CD4-positive, alpha-beta T cell (primary cell): ENCODE data around the gene IQSEC1. TPM values are rescaled to one million over a fixed set of nuclear protein-coding genes. Genes with fewer than 3 reads are reported as not detected.

Experiments used
- ATAC-seq: fragments of 200-7000 bp; cut with Tn5 transposase; one replicate; pipeline ENCODE4 v1.10.0; 2022; ENCODE audit warnings: mild to moderate bottlenecking; ENCODE audit not compliant: poor library complexity
- CTCF ChIA-PET: fragments of 350-600 bp; sonication (Branson Sonifier 250); formaldehyde crosslinking; loops from one replicate; lab custom pipeline; 2021; ENCODE audit warnings: antibody characterized with exemption, inconsistent platforms; lab: Charles Lee
- POLR2A ChIA-PET: fragments of 350-600 bp; sonication (Branson Sonifier 250); formaldehyde crosslinking; loops from one replicate; lab custom pipeline; 2021; ENCODE audit warnings: antibody characterized with exemption, inconsistent platforms; lab: Charles Lee
- DNase-seq, 14 experiments: peaks; one replicate each; pipeline ENCODE4 v3.0.0-alpha.2; 2013 to 2020; ENCODE audit warnings: mixed read lengths in 2 of 14
- H3K27ac ChIP-seq, 2 donors: one replicate each; pipeline versions ENCODE4 v1.5.1 to v1.7.0; 2013; ENCODE audit warnings: low read length in 2 of 2, low read depth in 1 of 2, mild to moderate bottlenecking in 1 of 2
- H3K27me3 ChIP-seq, 2 experiments: 1 replicate in 1 of 2; 2 replicates in 1 of 2; pipeline versions ENCODE4 v1.6.1 to v1.7.0; 2013; ENCODE audit warnings: low read length in 2 of 2, control low read depth in 1 of 2, mild to moderate bottlenecking in 1 of 2, moderate library complexity in 1 of 2; ENCODE audit not compliant: insufficient read depth in 2 of 2, control insufficient read depth in 1 of 2
- H3K36me3 ChIP-seq: one replicate; pipeline ENCODE4 v1.6.1; 2013; ENCODE audit warnings: low read length, control low read depth; ENCODE audit not compliant: insufficient read depth
- H3K4me1 ChIP-seq: one replicate; pipeline ENCODE4 v1.6.1; 2013; ENCODE audit warnings: low read length, control low read depth; ENCODE audit not compliant: insufficient read depth
- H3K4me3 ChIP-seq: one replicate; pipeline ENCODE4 v1.5.1; 2013; ENCODE audit warnings: mild to moderate bottlenecking, low read length, moderate library complexity
- H3K9me3 ChIP-seq, 2 experiments: 1 replicate in 1 of 2; 2 replicates in 1 of 2; pipeline versions ENCODE4 v1.6.1 to v1.7.0; 2013; ENCODE audit warnings: low read length in 2 of 2, mild to moderate bottlenecking in 2 of 2, control low read depth in 1 of 2, moderate library complexity in 1 of 2; ENCODE audit not compliant: control insufficient read depth in 1 of 2, insufficient read depth in 1 of 2
- H3K27ac Mint-ChIP-seq: one replicate; pipeline ENCODE4 v1.8.0; 2020; ENCODE audit warnings: mixed read lengths
- H3K27me3 Mint-ChIP-seq: one replicate; pipeline ENCODE4 v1.8.0; 2021; ENCODE audit warnings: mixed read lengths
- H3K36me3 Mint-ChIP-seq: one replicate; pipeline ENCODE4 v1.8.0; 2021; ENCODE audit warnings: low read depth, mixed read lengths
- H3K4me1 Mint-ChIP-seq: one replicate; pipeline ENCODE4 v1.8.0; 2021; ENCODE audit warnings: low read depth, mixed read lengths
- H3K4me3 Mint-ChIP-seq: one replicate; pipeline ENCODE4 v1.8.0; 2020; ENCODE audit warnings: mild to moderate bottlenecking, mixed read lengths
- H3K9me3 Mint-ChIP-seq: one replicate; pipeline ENCODE4 v1.8.0; 2020; ENCODE audit warnings: mixed read lengths
- intact Hi-C, 2 experiments: fragments of 100-400 bp; cut with DNase I in 1 of 2; cut with micrococcal nuclease in 1 of 2; formaldehyde crosslinking; loops; one replicate each; pipeline versions ENCODE4 v1.15.1 to v1.9.0; 2023 to 2025; cut with DNase I, micrococcal nuclease
- total RNA-seq, 174 experiments: library from RNA in 2 of 174; stranded (reverse) in 2 of 174; gene quantifications; one replicate each; pipeline ENCODE4 v1.2.3 and lab custom pipeline; 2021 to 2026
- TF ChIP-seq, protein P1 (sequence below): fragments of 200-600 bp; IDR thresholded peaks from one replicate; pipeline ENCODE4 v1.8.0; 2022; ENCODE audit warnings: antibody characterized with exemption, mild to moderate bottlenecking

The IQSEC1 gene
- total RNA-seq, 2 experiments from 2014 or later = 102 to 108 TPM

DNA sequence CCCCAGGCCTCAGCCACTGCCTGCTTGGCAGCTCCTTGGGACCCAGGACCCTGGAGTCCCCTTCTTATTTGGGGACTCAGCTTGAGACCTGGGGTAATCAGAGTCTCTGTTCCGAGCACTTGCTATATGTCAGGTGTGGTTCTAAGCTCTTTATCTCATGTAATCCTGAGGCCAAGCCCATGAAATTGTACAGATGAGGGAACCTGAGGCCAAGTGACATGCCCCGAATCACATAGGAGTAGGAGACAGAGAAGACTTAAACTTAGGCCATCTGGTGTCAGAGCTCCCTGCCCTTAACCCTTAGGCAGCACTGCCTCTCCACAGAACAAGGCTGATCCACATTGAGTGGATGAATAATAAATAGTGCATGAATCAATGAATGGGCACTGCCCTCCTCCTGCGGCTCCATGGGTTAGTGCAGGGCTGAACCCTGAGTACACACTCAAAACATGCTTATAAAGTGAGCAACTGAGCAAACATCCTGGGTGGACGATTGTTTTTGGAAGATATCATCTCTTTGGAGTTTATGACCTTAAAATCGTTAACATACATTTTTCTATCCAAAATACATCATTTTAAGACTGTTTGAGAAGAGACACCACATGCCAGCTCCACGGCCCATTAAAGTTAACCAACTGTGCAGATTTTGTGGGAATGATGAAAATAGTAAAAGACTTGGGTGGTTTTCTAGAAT is 33.2 kb upstream of the IQSEC1 start:
- H3K36me3 ChIP-seq = no peaks in the 10 kb centered on the region
- no peaks in the 10 kb centered on the region for H3K36me3 Mint-ChIP-seq
- peaks cover 0 to 10% of the 10 kb centered on the region in 2 experiments for H3K9me3 ChIP-seq
- H3K27ac ChIP-seq = no peak overlapping the region
- H3K4me1 ChIP-seq = peaks cover 12% of the 10 kb centered on the region
- no peaks in the 10 kb centered on the region for H3K27me3 ChIP-seq
- no peak overlapping the region for H3K4me3 Mint-ChIP-seq
- no peak overlapping the region for H3K4me3 ChIP-seq
- DNase-seq (no peak), ATAC-seq (no peak)
- no peaks in the 10 kb centered on the region for H3K27me3 Mint-ChIP-seq
- intact Hi-C loops = no loop called here
- no peak overlapping the region for H3K27ac Mint-ChIP-seq
- POLR2A ChIA-PET = no interaction called here
- TF ChIP-seq, protein P1, sequence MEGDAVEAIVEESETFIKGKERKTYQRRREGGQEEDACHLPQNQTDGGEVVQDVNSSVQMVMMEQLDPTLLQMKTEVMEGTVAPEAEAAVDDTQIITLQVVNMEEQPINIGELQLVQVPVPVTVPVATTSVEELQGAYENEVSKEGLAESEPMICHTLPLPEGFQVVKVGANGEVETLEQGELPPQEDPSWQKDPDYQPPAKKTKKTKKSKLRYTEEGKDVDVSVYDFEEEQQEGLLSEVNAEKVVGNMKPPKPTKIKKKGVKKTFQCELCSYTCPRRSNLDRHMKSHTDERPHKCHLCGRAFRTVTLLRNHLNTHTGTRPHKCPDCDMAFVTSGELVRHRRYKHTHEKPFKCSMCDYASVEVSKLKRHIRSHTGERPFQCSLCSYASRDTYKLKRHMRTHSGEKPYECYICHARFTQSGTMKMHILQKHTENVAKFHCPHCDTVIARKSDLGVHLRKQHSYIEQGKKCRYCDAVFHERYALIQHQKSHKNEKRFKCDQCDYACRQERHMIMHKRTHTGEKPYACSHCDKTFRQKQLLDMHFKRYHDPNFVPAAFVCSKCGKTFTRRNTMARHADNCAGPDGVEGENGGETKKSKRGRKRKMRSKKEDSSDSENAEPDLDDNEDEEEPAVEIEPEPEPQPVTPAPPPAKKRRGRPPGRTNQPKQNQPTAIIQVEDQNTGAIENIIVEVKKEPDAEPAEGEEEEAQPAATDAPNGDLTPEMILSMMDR = no peak
- CTCF ChIA-PET = no interaction called here
- H3K4me1 Mint-ChIP-seq = peaks cover 12% of the 10 kb centered on the region
- H3K9me3 Mint-ChIP-seq = no peaks in the 10 kb centered on the region

DNA sequence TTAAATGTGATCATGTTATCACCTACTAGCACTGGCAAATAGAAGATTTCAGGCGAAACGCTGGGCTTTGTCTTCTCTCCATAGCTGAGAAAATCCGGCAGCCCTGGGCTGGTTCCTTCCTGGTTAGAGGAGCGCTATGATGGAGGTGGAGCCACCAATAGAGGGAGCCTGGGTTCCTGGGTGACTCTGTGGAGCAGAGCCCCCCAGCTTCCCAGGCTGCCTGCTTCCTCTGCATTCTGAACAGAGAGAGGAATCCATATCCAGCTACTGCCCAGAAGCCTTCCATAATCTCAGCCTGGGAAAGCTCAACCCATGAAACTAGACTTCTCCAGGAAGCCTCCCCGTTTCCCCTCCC is 32.6 kb upstream of the IQSEC1 start:
- no peak overlapping the region for H3K27ac Mint-ChIP-seq
- no peaks in the 10 kb centered on the region for H3K27me3 ChIP-seq
- H3K27me3 Mint-ChIP-seq = no peaks in the 10 kb centered on the region
- H3K36me3 Mint-ChIP-seq = no peaks in the 10 kb centered on the region
- no peaks in the 10 kb centered on the region for H3K36me3 ChIP-seq
- peaks cover 6% of the 10 kb centered on the region for H3K4me1 ChIP-seq
- DNase-seq = no peak
- TF ChIP-seq, protein P1 = no peak
- no peak overlapping the region for H3K4me3 Mint-ChIP-seq
- no peak for ATAC-seq
- ChIA-PET CTCF (no interaction called here), POLR2A (no interaction called here)
- H3K27ac ChIP-seq = no peak overlapping the region
- intact Hi-C loops = no loop called here
- H3K4me1 Mint-ChIP-seq = peaks cover 6% of the 10 kb centered on the region
- H3K9me3 Mint-ChIP-seq = no peaks in the 10 kb centered on the region
- no peak overlapping the region for H3K4me3 ChIP-seq
- H3K9me3 ChIP-seq = peaks cover 0 to 10% of the 10 kb centered on the region in 2 experiments

DNA sequence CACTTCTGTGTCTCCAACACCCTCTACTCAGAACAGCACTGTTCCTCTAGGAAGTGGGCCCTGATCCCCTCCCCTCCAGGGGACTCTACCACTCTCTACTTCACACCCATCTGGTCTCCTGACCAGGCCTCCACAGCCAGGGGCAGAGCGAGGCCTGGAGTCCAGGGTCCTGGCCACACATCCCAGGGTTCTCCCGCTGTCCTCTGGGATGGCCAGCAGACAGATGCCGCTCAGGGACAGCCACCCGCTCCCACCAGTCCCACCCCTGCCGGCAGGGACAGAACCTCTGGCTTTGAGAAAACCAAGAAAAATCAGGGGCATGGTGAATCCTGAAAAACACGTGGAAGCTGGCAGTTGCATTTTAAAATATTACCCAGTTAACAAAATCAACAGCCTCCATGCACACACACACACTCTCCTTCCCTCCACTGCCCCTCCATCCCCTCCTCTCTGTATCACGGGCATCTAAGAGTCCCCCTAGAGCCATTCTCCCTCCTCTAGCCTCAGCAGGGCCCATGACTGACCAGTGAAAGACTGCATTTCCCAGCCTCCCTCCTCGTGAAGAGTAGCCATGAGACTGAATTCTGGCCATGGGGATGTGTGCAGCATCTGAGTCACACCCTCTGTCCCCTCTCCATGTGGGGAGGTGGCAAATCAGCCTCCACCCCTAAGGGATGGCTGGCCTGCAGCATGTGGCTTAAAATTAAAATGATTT is 32.1 kb upstream of the IQSEC1 start:
- Histone ChIP-seq H3K36me3 (no peaks in the 10 kb centered on the region), H3K27me3 (no peaks in the 10 kb centered on the region), H3K4me3 (no peak overlapping the region), H3K4me1 (peaks cover 1% of the 10 kb centered on the region), H3K27ac (no peak overlapping the region), H3K9me3 (peaks cover 0 to 10% of the 10 kb centered on the region in 2 experiments)
- DNase-seq (no peak), ATAC-seq (no peak)
- H3K27ac Mint-ChIP-seq = no peak overlapping the region
- intact Hi-C loops = no loop called here
- no peaks in the 10 kb centered on the region for H3K9me3 Mint-ChIP-seq
- no peak overlapping the region for H3K4me3 Mint-ChIP-seq
- ChIA-PET CTCF (no interaction called here), POLR2A (no interaction called here)
- H3K27me3 Mint-ChIP-seq = no peaks in the 10 kb centered on the region
- H3K4me1 Mint-ChIP-seq = peaks cover 1% of the 10 kb centered on the region
- no peaks in the 10 kb centered on the region for H3K36me3 Mint-ChIP-seq
- TF ChIP-seq, protein P1 = no peak
